A549 (cell line): ENCODE measurements around the gene PANK3.

Source experiments
- CBX2 ChIP-seq: fragments of 200-600 bp; sonication (generic); IDR thresholded peaks from 2 replicates; pipeline ENCODE4 v1.6.1; 2016; ENCODE audit warnings: low read depth, mild to moderate bottlenecking, borderline replicate concordance
- CEBPB ChIP-seq, 2 experiments: fragments of >200 bp in 1 of 2; sonication (Bioruptor Twin) in 1 of 2; formaldehyde crosslinking in 1 of 2; IDR thresholded peaks; 2 replicates each; pipeline ENCODE4 v1.6.1; 2012 to 2016
- CTCF ChIP-seq: fragments of >200 bp; sonication (Bioruptor Twin); formaldehyde crosslinking; IDR thresholded peaks from 3 replicates; pipeline ENCODE4 v1.5.1; 2016
- ELK1 ChIP-seq: fragments of 150-350 bp; IDR thresholded peaks from 2 replicates; pipeline ENCODE4 v1.6.1; 2014; ENCODE audit warnings: low read depth, mild to moderate bottlenecking, low read length
- EP300 ChIP-seq, 2 experiments: fragments of >200 bp; sonication (Bioruptor Twin); formaldehyde crosslinking; IDR thresholded peaks; 2 replicates in 1 of 2; 3 replicates in 1 of 2; pipeline ENCODE4 v1.6.1; 2016 to 2017
- MAX ChIP-seq: IDR thresholded peaks from 2 replicates; pipeline ENCODE4 v1.6.1; 2012
- NR3C1 ChIP-seq: fragments of >200 bp; sonication (Bioruptor Twin); formaldehyde crosslinking; IDR thresholded peaks from 3 replicates; pipeline ENCODE4 v1.6.1; 2017
- POLR2A ChIP-seq: IDR thresholded peaks from 2 replicates; pipeline ENCODE4 v1.6.1; 2012; ENCODE audit warnings: mild to moderate bottlenecking, low read length
- REST ChIP-seq: fragments of 200-600 bp; sonication (generic); IDR thresholded peaks from 2 replicates; pipeline ENCODE4 v1.6.1; 2016; ENCODE audit warnings: antibody characterized with exemption, mild to moderate bottlenecking, moderate library complexity
- RFX5 ChIP-seq: fragments of 450-650 bp; IDR thresholded peaks from 2 replicates; pipeline ENCODE4 v1.7.1; 2014; ENCODE audit warnings: antibody characterized with exemption, mild to moderate bottlenecking, moderate library complexity
- SMC3 ChIP-seq: fragments of >200 bp; sonication (Bioruptor Twin); formaldehyde crosslinking; IDR thresholded peaks from 3 replicates; pipeline ENCODE4 v1.6.1; 2018; ENCODE audit warnings: inconsistent platforms

- TF ChIP-seq RFX5, result no peak
- TF ChIP-seq POLR2A, result no peak
- no peak for TF ChIP-seq EP300 (IDR thresholded peaks at IDR 0.05)
- TF ChIP-seq NR3C1, result no peak
- TF ChIP-seq CEBPB (IDR thresholded peaks at IDR 0.05), result no peak
- no peak for TF ChIP-seq SMC3
- no peak for TF ChIP-seq REST
- no peak for TF ChIP-seq CTCF
- TF ChIP-seq MAX, result no peak
- no peak for TF ChIP-seq ELK1
- TF ChIP-seq CBX2, result no peak
Measured at GRCh38 chr5:168585119-168585856, 6.1 kb upstream of the PANK3 start.
